CD14-positive monocyte (primary cell): ENCODE results near the gene CASP10. TPM values are rescaled to one million over a fixed set of nuclear protein-coding genes. Genes with fewer than 3 reads are reported as not detected.

ENCODE experiments used
- DNase-seq, 3 donors: peaks; one replicate each; pipeline ENCODE4 v3.0.0-alpha.2; 2011 to 2022
- H2AFZ ChIP-seq: 2 replicates; pipeline ENCODE4 v1.6.0; 2012; ENCODE audit warnings: mild to moderate bottlenecking, low read depth, low read length, inconsistent platforms; ENCODE audit not compliant: insufficient read depth, poor library complexity, severe bottlenecking
- H3K27ac ChIP-seq, 2 donors: 1 replicate in 1 of 2; 2 replicates in 1 of 2; pipeline ENCODE4 v1.5.1; 2012 to 2013; ENCODE audit warnings: low read length in 2 of 2, control low read depth in 1 of 2, inconsistent platforms in 1 of 2, low read depth in 1 of 2, mild to moderate bottlenecking in 1 of 2
- H3K27me3 ChIP-seq, 2 donors: one replicate each; pipeline versions ENCODE4 v1.6.0 to v1.6.1; 2011 to 2013; ENCODE audit warnings: low read length in 2 of 2; ENCODE audit not compliant: control insufficient read depth in 2 of 2, insufficient read depth in 2 of 2
- H3K36me3 ChIP-seq, 2 donors: replicated peaks in 1 of 2; 1 replicate in 1 of 2; 2 replicates in 1 of 2; pipeline versions ENCODE4 v1.5.1 to v1.6.1; 2012 to 2013; ENCODE audit warnings: low read length in 2 of 2, control low read depth in 1 of 2, inconsistent platforms in 1 of 2, mild to moderate bottlenecking in 1 of 2; ENCODE audit not compliant: insufficient read depth in 2 of 2, control insufficient read depth in 1 of 2
- H3K4me1 ChIP-seq, 2 donors: 1 replicate in 1 of 2; 2 replicates in 1 of 2; pipeline versions ENCODE4 v1.5.1 to v1.6.1; 2012 to 2013; ENCODE audit warnings: low read length in 2 of 2, control low read depth in 1 of 2, inconsistent platforms in 1 of 2, mild to moderate bottlenecking in 1 of 2, moderate library complexity in 1 of 2; ENCODE audit not compliant: insufficient read depth in 2 of 2, control insufficient read depth in 1 of 2
- H3K4me2 ChIP-seq: replicated peaks from 2 replicates; pipeline ENCODE3; 2012; ENCODE audit warnings: low read length, moderate library complexity, mild to moderate bottlenecking; ENCODE audit not compliant: poor library complexity, severe bottlenecking; ENCODE audit errors: extremely low read depth
- H3K4me3 ChIP-seq, 3 experiments: fragments of 200-600 bp in 1 of 3; sonication (generic) in 1 of 3; replicated peaks in 1 of 3; 1 replicate in 2 of 3; 2 replicates in 1 of 3; pipeline ENCODE4 v1.5.1; 2011 to 2013; ENCODE audit warnings: low read length in 3 of 3, mild to moderate bottlenecking in 3 of 3, control low read depth in 2 of 3, low read depth in 2 of 3, inconsistent platforms in 1 of 3, moderate library complexity in 1 of 3
- H3K79me2 ChIP-seq: 2 replicates; pipeline ENCODE4 v1.6.0; 2012; ENCODE audit warnings: mild to moderate bottlenecking, control low read depth, inconsistent platforms, low read length, moderate library complexity; ENCODE audit not compliant: insufficient read depth
- H3K9ac ChIP-seq: 2 replicates; pipeline ENCODE4 v1.6.0; 2017; ENCODE audit warnings: low read length, mild to moderate bottlenecking; ENCODE audit not compliant: insufficient read depth, poor library complexity, severe bottlenecking
- H3K9me3 ChIP-seq, 2 donors: replicated peaks in 1 of 2; 1 replicate in 1 of 2; 2 replicates in 1 of 2; pipeline versions ENCODE4 v1.5.1 to v1.6.1; 2012 to 2013; ENCODE audit warnings: low read length in 2 of 2, control low read depth in 1 of 2; ENCODE audit not compliant: control insufficient read depth in 1 of 2, insufficient read depth in 1 of 2
- H4K20me1 ChIP-seq: 2 replicates; pipeline ENCODE4 v1.6.0; 2012; ENCODE audit warnings: mild to moderate bottlenecking, low read length, control low read depth, moderate library complexity; ENCODE audit not compliant: insufficient read depth
- H3K27ac Mint-ChIP-seq, 7 donors: one replicate each; pipeline ENCODE4 v1.8.0; 2020; ENCODE audit warnings: mild to moderate bottlenecking in 7 of 7, mixed read lengths in 7 of 7, moderate library complexity in 6 of 7, inconsistent platforms in 2 of 7
- H3K27me3 Mint-ChIP-seq, 3 donors: one replicate each; pipeline ENCODE4 v1.8.0; 2021 to 2022; ENCODE audit warnings: low read depth in 3 of 3, mild to moderate bottlenecking in 3 of 3, mixed read lengths in 3 of 3, moderate library complexity in 3 of 3, inconsistent platforms in 1 of 3
- H3K36me3 Mint-ChIP-seq, 2 donors: one replicate each; pipeline ENCODE4 v1.8.0; 2020; ENCODE audit warnings: mixed read lengths in 2 of 2, inconsistent platforms in 1 of 2, mild to moderate bottlenecking in 1 of 2
- H3K4me1 Mint-ChIP-seq: one replicate; pipeline ENCODE4 v1.8.0; 2020; ENCODE audit warnings: mild to moderate bottlenecking, mixed read lengths
- H3K4me3 Mint-ChIP-seq, 2 donors: one replicate each; pipeline ENCODE4 v1.8.0; 2020; ENCODE audit warnings: mild to moderate bottlenecking in 2 of 2, mixed read lengths in 2 of 2, moderate library complexity in 1 of 2
- H3K9me3 Mint-ChIP-seq, 7 donors: one replicate each; pipeline ENCODE4 v1.8.0; 2020 to 2022; ENCODE audit warnings: mixed read lengths in 7 of 7, mild to moderate bottlenecking in 6 of 7, moderate library complexity in 6 of 7, inconsistent platforms in 2 of 7
- CTCF ChIP-seq: fragments of 200-600 bp; IDR thresholded peaks from one replicate; pipeline ENCODE4 v1.8.0; 2022; ENCODE audit warnings: antibody characterized with exemption, mild to moderate bottlenecking
- WGBS: methylation state at CpG from one replicate; pipeline ENCODE4 v1.1.5; 2013; ENCODE audit warnings: missing lambda C conversion rate; ENCODE audit not compliant: insufficient coverage; 5-methylcytosine and 5-hydroxymethylcytosine counted together
- intact Hi-C, 2 donors: fragments of 100-400 bp; cut with micrococcal nuclease; formaldehyde crosslinking; loops; one replicate each; pipeline versions ENCODE4 v1.15.0 to v1.15.1; 2023
- polyA plus RNA-seq, 3 donors: library from polyadenylated mRNA; depleted of rRNA in 1 of 3; unstranded in 2 of 3; stranded (reverse) in 1 of 3; fragments of 300-500 nt in 2 of 3; fragments of >200 nt in 1 of 3; fragmentation: Illumina TruSeq in 2 of 3; gene quantifications; 1 replicate in 2 of 3; 2 replicates in 1 of 3; pipeline ENCODE4 v1.2.3, GENCODE V29; 2012 to 2021

Gene CASP10
- polyA plus RNA-seq, 3 donors = 17.7 to 23.3 (median 18.9) TPM

GRCh38 chr2:201204655-201205514 is 21.9 kb downstream of the CASP10 start:
- Histone ChIP-seq H3K9me3 (no peaks in the 10 kb centered on the region), H4K20me1 (peaks cover 9% of the 10 kb centered on the region), H2AFZ (no peak overlapping the region), H3K27ac (no peak overlapping the region), H3K4me3 (no peak overlapping the region), H3K9ac (no peak overlapping the region), H3K4me1 (peaks cover 20 to 26% of the 10 kb centered on the region in 2 donors), H3K79me2 (no peaks in the 10 kb centered on the region), H3K27me3 (no peaks in the 10 kb centered on the region), H3K4me2 (no peak overlapping the region), H3K36me3 (peaks cover 38 to 57% of the 10 kb centered on the region in 2 donors)
- intact Hi-C loops = no loop called here
- peaks cover 0 to 6% (median 0%) of the 10 kb centered on the region in 3 donors for H3K27me3 Mint-ChIP-seq
- H3K4me1 Mint-ChIP-seq = peaks cover 34% of the 10 kb centered on the region
- 100% methylated on average over 2 of the region's 9 CpGs for WGBS
- peak overlapping the region in 1 of 7 donors; percentile 23 for H3K27ac Mint-ChIP-seq
- no peak overlapping the region for H3K4me3 Mint-ChIP-seq
- H3K9me3 Mint-ChIP-seq = no peaks in the 10 kb centered on the region
- DNase-seq = no peak
- H3K36me3 Mint-ChIP-seq = peaks cover 59 to 75% of the 10 kb centered on the region in 2 donors
- no peak for TF ChIP-seq CTCF

GRCh38 chr2:201205515-201205849 is 22.5 kb downstream of the CASP10 start:
- peaks cover 5% of the 10 kb centered on the region for H3K79me2 ChIP-seq
- WGBS = no CpG with 5 or more reads among the region's 3 CpGs
- Mint-ChIP-seq H3K9me3 (no peaks in the 10 kb centered on the region), H3K27me3 (peaks cover 0 to 6% (median 0%) of the 10 kb centered on the region in 3 donors), H3K36me3 (peaks cover 59 to 74% of the 10 kb centered on the region in 2 donors), H3K4me3 (no peak overlapping the region), H3K27ac (peak overlapping the region in 2 of 7 donors; percentile 5 to 23), H3K4me1 (peaks cover 40% of the 10 kb centered on the region)
- H3K4me3 ChIP-seq = no peak overlapping the region
- no peaks in the 10 kb centered on the region for H3K9me3 ChIP-seq
- no peak overlapping the region for H3K4me2 ChIP-seq
- H3K4me1 ChIP-seq = peaks cover 20 to 32% of the 10 kb centered on the region in 2 donors
- intact Hi-C loops = no loop called here
- DNase-seq = no peak
- H4K20me1 ChIP-seq = peaks cover 3% of the 10 kb centered on the region
- no peak overlapping the region for H3K27ac ChIP-seq
- TF ChIP-seq CTCF = no peak
- no peak overlapping the region for H3K9ac ChIP-seq
- H3K36me3 ChIP-seq = peaks cover 33 to 57% of the 10 kb centered on the region in 2 donors
- no peak overlapping the region for H2AFZ ChIP-seq
- H3K27me3 ChIP-seq = no peaks in the 10 kb centered on the region
